HEK293 (cell line): ENCODE results near the gene NHEJ1.

Source experiments
- BCL11B ChIP-seq: fragments of 450-650 bp; formaldehyde crosslinking; IDR thresholded peaks from 2 replicates; pipeline ENCODE4 v1.5.1; 2016; ENCODE audit warnings: low read depth, missing biosample characterization, missing genetic modification characterization
- ELK4 ChIP-seq: IDR thresholded peaks from 2 replicates; pipeline ENCODE4 v1.6.1; 2011; ENCODE audit warnings: mild to moderate bottlenecking, low read depth, low read length, borderline replicate concordance
- FEZF1 ChIP-seq: fragments of 450-650 bp; formaldehyde crosslinking; IDR thresholded peaks from 2 replicates; pipeline ENCODE4 v1.5.1; 2016; ENCODE audit warnings: missing biosample characterization, missing genetic modification characterization
- GFI1B ChIP-seq: fragments of 450-650 bp; formaldehyde crosslinking; IDR thresholded peaks from 2 replicates; pipeline ENCODE4 v1.5.1; 2016; ENCODE audit warnings: missing biosample characterization, missing genetic modification characterization
- GLI2 ChIP-seq: fragments of 450-650 bp; formaldehyde crosslinking; IDR thresholded peaks from 2 replicates; pipeline ENCODE4; 2017; ENCODE audit warnings: missing biosample characterization, missing genetic modification characterization, low read depth, borderline replicate concordance
- KLF7 ChIP-seq: fragments of 450-650 bp; formaldehyde crosslinking; IDR thresholded peaks from 2 replicates; pipeline ENCODE4 v1.5.1; 2016; ENCODE audit warnings: missing biosample characterization, missing genetic modification characterization, borderline replicate concordance
- SP7 ChIP-seq: fragments of 450-650 bp; formaldehyde crosslinking; IDR thresholded peaks from 2 replicates; pipeline ENCODE4 v1.5.1; 2016; ENCODE audit warnings: missing biosample characterization, missing genetic modification characterization
- TCF7L2 ChIP-seq: IDR thresholded peaks from 2 replicates; pipeline ENCODE4 v1.6.1; 2011; ENCODE audit warnings: low read depth, mild to moderate bottlenecking, inconsistent platforms, low read length, moderate library complexity, borderline replicate concordance
- TRIM28 ChIP-seq: IDR thresholded peaks from 2 replicates; pipeline ENCODE4 v1.6.1; 2011; ENCODE audit warnings: low read length, control low read depth, borderline replicate concordance
- ZBTB11 ChIP-seq: fragments of 450-650 bp; formaldehyde crosslinking; conservative IDR thresholded peaks from 2 replicates; pipeline ENCODE4 v1.5.1; 2016; ENCODE audit warnings: low read depth, missing biosample characterization, missing genetic modification characterization
- ZBTB48 ChIP-seq: fragments of 450-650 bp; formaldehyde crosslinking; IDR thresholded peaks from 2 replicates; pipeline ENCODE4 v1.5.1; 2016; ENCODE audit warnings: missing biosample characterization, missing genetic modification characterization
- ZBTB49 ChIP-seq: fragments of 450-650 bp; formaldehyde crosslinking; IDR thresholded peaks from 2 replicates; pipeline ENCODE4 v1.5.1; 2016; ENCODE audit warnings: missing biosample characterization, missing genetic modification characterization, low read depth
- ZBTB8A ChIP-seq: fragments of 450-650 bp; formaldehyde crosslinking; IDR thresholded peaks from 2 replicates; pipeline ENCODE4 v1.5.1; 2016; ENCODE audit warnings: missing biosample characterization, missing genetic modification characterization
- ZFP3 ChIP-seq: fragments of 450-650 bp; formaldehyde crosslinking; IDR thresholded peaks from 2 replicates; pipeline ENCODE4 v1.5.1; 2016; ENCODE audit warnings: low read depth, missing biosample characterization, missing genetic modification characterization
- ZFP69B ChIP-seq: fragments of 450-650 bp; formaldehyde crosslinking; IDR thresholded peaks from 2 replicates; pipeline ENCODE4 v1.5.1; 2016; ENCODE audit warnings: missing biosample characterization, missing genetic modification characterization
- ZNF10 ChIP-seq: fragments of 450-650 bp; formaldehyde crosslinking; IDR thresholded peaks from 2 replicates; pipeline ENCODE4 v1.5.1; 2017; ENCODE audit warnings: missing biosample characterization, missing genetic modification characterization
- ZNF132 ChIP-seq: fragments of 450-650 bp; formaldehyde crosslinking; IDR thresholded peaks from 2 replicates; pipeline ENCODE4 v1.5.1; 2017; ENCODE audit warnings: missing biosample characterization, missing genetic modification characterization, borderline replicate concordance
- ZNF16 ChIP-seq: fragments of 450-650 bp; formaldehyde crosslinking; IDR thresholded peaks from 2 replicates; pipeline ENCODE4 v1.5.1; 2016; ENCODE audit warnings: low read depth, missing biosample characterization, missing genetic modification characterization
- ZNF184 ChIP-seq: fragments of 450-650 bp; IDR thresholded peaks from 2 replicates; pipeline ENCODE4 v1.5.1; 2018; ENCODE audit warnings: missing biosample characterization, mild to moderate bottlenecking, missing genetic modification characterization
- ZNF202 ChIP-seq: fragments of 450-650 bp; formaldehyde crosslinking; IDR thresholded peaks from 2 replicates; pipeline ENCODE4 v1.5.1; 2016; ENCODE audit warnings: missing biosample characterization, missing genetic modification characterization, borderline replicate concordance
- ZNF239 ChIP-seq: fragments of 450-650 bp; formaldehyde crosslinking; IDR thresholded peaks from 2 replicates; pipeline ENCODE4 v1.5.1; 2016; ENCODE audit warnings: missing biosample characterization, missing genetic modification characterization
- ZNF24 ChIP-seq: fragments of 450-650 bp; formaldehyde crosslinking; IDR thresholded peaks from 2 replicates; pipeline ENCODE4 v1.5.1; 2016; ENCODE audit warnings: missing biosample characterization, missing genetic modification characterization
- ZNF280D ChIP-seq: fragments of 450-650 bp; formaldehyde crosslinking; IDR thresholded peaks from 2 replicates; pipeline ENCODE4 v1.5.1; 2016; ENCODE audit warnings: missing biosample characterization, missing genetic modification characterization
- ZNF335 ChIP-seq: fragments of 450-650 bp; formaldehyde crosslinking; conservative IDR thresholded peaks from 2 replicates; pipeline ENCODE4 v1.5.1; 2016; ENCODE audit warnings: missing biosample characterization, missing genetic modification characterization
- ZNF394 ChIP-seq: fragments of 450-650 bp; formaldehyde crosslinking; IDR thresholded peaks from 2 replicates; pipeline ENCODE4 v1.5.1; 2016; ENCODE audit warnings: missing biosample characterization, missing genetic modification characterization, mild to moderate bottlenecking, moderate library complexity, borderline replicate concordance
- ZNF423 ChIP-seq: fragments of 450-650 bp; formaldehyde crosslinking; IDR thresholded peaks from 2 replicates; pipeline ENCODE4 v1.5.1; 2016; ENCODE audit warnings: missing biosample characterization, missing genetic modification characterization
- ZNF514 ChIP-seq: fragments of 450-650 bp; formaldehyde crosslinking; IDR thresholded peaks from 2 replicates; pipeline ENCODE4 v1.5.1; 2016; ENCODE audit warnings: missing biosample characterization, missing genetic modification characterization
- ZNF580 ChIP-seq: fragments of 450-650 bp; formaldehyde crosslinking; IDR thresholded peaks from 2 replicates; pipeline ENCODE4 v1.5.1; 2016; ENCODE audit warnings: missing biosample characterization, missing genetic modification characterization
- ZNF654 ChIP-seq: fragments of 450-650 bp; formaldehyde crosslinking; IDR thresholded peaks from 2 replicates; pipeline ENCODE4 v1.5.1; 2016; ENCODE audit warnings: low read depth, missing biosample characterization, missing genetic modification characterization
- ZNF776 ChIP-seq: fragments of 450-650 bp; formaldehyde crosslinking; IDR thresholded peaks from 2 replicates; pipeline ENCODE4 v1.5.0; 2017; ENCODE audit warnings: missing biosample characterization, missing genetic modification characterization, borderline replicate concordance

Gene NHEJ1

GRCh38 chr2:219160186-219161017, at the start of gene NHEJ1 (continued):
- no peak for TF ChIP-seq ZBTB11
- peak; percentile 64; the same call in 1 of the 2 replicates for TF ChIP-seq SP7 (tag by site-specific recombination)
- no peak for TF ChIP-seq ZNF514 (tag by site-specific recombination)
- no peak for TF ChIP-seq ZNF394 (tag by site-specific recombination)
- TF ChIP-seq ZNF16 (tag by site-specific recombination): no peak
- TF ChIP-seq ZNF280D: no peak
- TF ChIP-seq ZNF776 (tag by site-specific recombination): no peak
- no peak for TF ChIP-seq ZNF202
- peak; percentile 80; the same call in 1 of the 2 replicates for TF ChIP-seq KLF7
- peak; percentile 61 for TF ChIP-seq ZNF423 (tag by site-specific recombination)
- no peak for TF ChIP-seq ZNF239 (tag by site-specific recombination)
- TF ChIP-seq ZFP69B: peak; percentile 96
- TF ChIP-seq ZNF335: peak; percentile 95
- peak; percentile 74 for TF ChIP-seq ZBTB8A (tag by site-specific recombination)
- no peak for TF ChIP-seq ELK4
- no peak for TF ChIP-seq TCF7L2
- no peak for TF ChIP-seq ZNF184 (tag by site-specific recombination)
- no peak for TF ChIP-seq ZNF24
- no peak for TF ChIP-seq ZNF132 (tag by site-specific recombination)
- TF ChIP-seq GFI1B: no peak
- TF ChIP-seq ZBTB49 (tag by site-specific recombination): no peak
- TF ChIP-seq ZNF10 (tag by site-specific recombination): peak; percentile 31; the same call in 1 of the 2 replicates
- no peak for TF ChIP-seq ZNF580 (tag by site-specific recombination)
- no peak for TF ChIP-seq ZFP3
- TF ChIP-seq TRIM28: no peak
- no peak for TF ChIP-seq BCL11B (tag by site-specific recombination)
- TF ChIP-seq ZNF654: peak; percentile 62
- TF ChIP-seq ZBTB48 (tag by site-specific recombination): peak; percentile 79
- TF ChIP-seq GLI2 (tag by site-specific recombination): no peak
- peak; percentile 71 for TF ChIP-seq FEZF1 (tag by site-specific recombination)
